GM23248 (cell line): Measurements from ENCODE around the gene PSMB8. TPM values are rescaled to one million over a fixed set of nuclear protein-coding genes. Genes with fewer than 3 reads are reported as not detected.
A peak's percentile ranks its signal among the peaks of the same experiment; 100 is the strongest.

Experiments
- DNase-seq: peaks from one replicate; pipeline ENCODE4 v3.0.0-alpha.2; 2015
- H2AFZ ChIP-seq: fragments of 200-600 bp; sonication (generic); 2 replicates; pipeline ENCODE4 v1.6.1; 2016; ENCODE audit warnings: antibody characterized with exemption
- H3F3A ChIP-seq: fragments of 200-600 bp; sonication (generic); 2 replicates; pipeline ENCODE4 v1.6.1; 2016; ENCODE audit warnings: mild to moderate bottlenecking, antibody characterized with exemption, mixed run types; ENCODE audit not compliant: insufficient read depth
- H3K27ac ChIP-seq: fragments of 200-600 bp; sonication (generic); 2 replicates; pipeline ENCODE4 v1.5.1; 2016; ENCODE audit warnings: mild to moderate bottlenecking
- H3K27me3 ChIP-seq: fragments of 200-600 bp; sonication (generic); replicated peaks from 2 replicates; pipeline ENCODE4 v1.6.1; 2016; ENCODE audit warnings: mild to moderate bottlenecking; ENCODE audit not compliant: insufficient read depth
- H3K36me3 ChIP-seq: fragments of 200-600 bp; sonication (generic); 2 replicates; pipeline ENCODE4 v1.6.1; 2016; ENCODE audit warnings: low read depth, mild to moderate bottlenecking
- H3K4me1 ChIP-seq: fragments of 200-600 bp; sonication (generic); 2 replicates; pipeline ENCODE4 v1.6.1; 2016; ENCODE audit warnings: mild to moderate bottlenecking; ENCODE audit not compliant: insufficient read depth
- H3K4me2 ChIP-seq: fragments of 200-600 bp; sonication (generic); one replicate; pipeline ENCODE4 v1.6.1; 2016; ENCODE audit warnings: mild to moderate bottlenecking; ENCODE audit not compliant: unreplicated experiment
- H3K4me3 ChIP-seq: fragments of 200-600 bp; sonication (generic); 2 replicates; pipeline ENCODE4 v1.5.1; 2016; ENCODE audit warnings: mild to moderate bottlenecking
- H3K79me2 ChIP-seq: fragments of 200-600 bp; sonication (generic); 2 replicates; pipeline ENCODE4 v1.6.1; 2016; ENCODE audit warnings: mild to moderate bottlenecking; ENCODE audit not compliant: insufficient read depth
- H3K9ac ChIP-seq: fragments of 200-600 bp; sonication (generic); 2 replicates; pipeline ENCODE4 v1.6.1; 2016; ENCODE audit warnings: mild to moderate bottlenecking
- H3K9me2 ChIP-seq: fragments of 200-600 bp; sonication (generic); 2 replicates; pipeline ENCODE4 v1.6.1; 2016; ENCODE audit warnings: mixed run types, mild to moderate bottlenecking, moderate library complexity; ENCODE audit not compliant: insufficient read depth
- H3K9me3 ChIP-seq: fragments of 200-600 bp; sonication (generic); one replicate; pipeline ENCODE4 v1.6.1; 2017; ENCODE audit warnings: low read depth
- H4K20me1 ChIP-seq: fragments of 200-600 bp; sonication (generic); 2 replicates; pipeline ENCODE4 v1.6.0; 2016; ENCODE audit not compliant: insufficient read depth
- EZH2 ChIP-seq: fragments of 200-600 bp; sonication (generic); IDR thresholded peaks from 2 replicates; pipeline ENCODE4 v1.6.1; 2018; ENCODE audit warnings: antibody characterized with exemption, mild to moderate bottlenecking; ENCODE audit not compliant: insufficient read depth, poor library complexity, severe bottlenecking
- EZH2phosphoT487 ChIP-seq: fragments of 200-600 bp; sonication (generic); IDR thresholded peaks from 2 replicates; pipeline ENCODE4 v1.6.1; 2018; ENCODE audit warnings: antibody characterized with exemption, moderate library complexity, mild to moderate bottlenecking, low read depth; ENCODE audit not compliant: insufficient read depth
- WGBS, 2 experiments: methylation state at CpG; one replicate each; pipeline ENCODE4 v1.1.6; 2015 to 2017; ENCODE audit warnings: low lambda C conversion rate in 2 of 2, low coverage in 1 of 2; ENCODE audit errors: missing lambda C conversion rate in 2 of 2; 5-methylcytosine and 5-hydroxymethylcytosine counted together
- in situ Hi-C: fragments of 300-500 bp; cut with MboI; formaldehyde crosslinking; loops from 2 replicates; pipeline ENCODE4 v1.15.0; 2020
- polyA plus RNA-seq: library from polyadenylated mRNA; unstranded; fragments of >200 nt; fragmentation: Nextera tagmentation; extraction: Ambion mirVana; gene quantifications from 2 replicates; pipeline ENCODE4 v1.2.1, GENCODE V29; 2016
- total RNA-seq: library from RNA; depleted of rRNA; stranded (reverse); fragments of >200 nt; shearing (Covaris generic); gene quantifications from 2 replicates; pipeline ENCODE4 v1.2.3, GENCODE V29; 2014

Gene PSMB8
- total and polyA plus RNA-seq, 2 experiments from 2014 or later: 27.2 to 33.5 TPM

DNA sequence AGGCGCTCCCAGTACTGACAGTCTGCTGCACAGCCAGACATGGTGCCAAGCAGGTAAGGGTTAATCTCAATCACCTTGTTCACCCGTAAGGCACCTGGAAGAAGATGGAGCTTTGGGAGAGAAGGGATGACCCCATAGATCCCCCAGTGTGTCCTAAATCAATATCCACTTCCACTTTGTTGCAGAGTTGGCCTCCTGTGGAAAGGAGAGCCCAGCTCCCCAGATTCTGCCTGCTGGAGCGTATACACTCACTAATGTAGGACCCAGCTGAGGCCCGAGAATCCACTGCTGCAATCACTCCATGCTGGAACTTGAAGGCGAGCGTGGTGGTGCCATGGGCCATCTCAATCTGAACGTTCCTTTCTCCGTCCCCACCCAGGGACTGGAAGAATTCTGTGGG lies 1.2 kb downstream of the PSMB8 start:
- H3K27ac ChIP-seq: no peak overlapping the region
- peak overlapping the region; percentile 98; the same call in 1 of the 2 replicates for H3K4me3 ChIP-seq
- H3K4me1 ChIP-seq: no peaks in the 10 kb centered on the region
- no peak for TF ChIP-seq EZH2phosphoT487
- no peak for TF ChIP-seq EZH2
- 85 to 92% methylated on average over 8 of the region's 8 CpGs for WGBS, 2 experiments
- peaks cover 17% of the 10 kb centered on the region for H3F3A ChIP-seq
- H2AFZ ChIP-seq: no peak overlapping the region
- H3K9ac ChIP-seq: peak overlapping the region; percentile 97; the same call in 1 of the 2 replicates
- H3K79me2 ChIP-seq: no peaks in the 10 kb centered on the region
- H3K9me2 ChIP-seq: no peaks in the 10 kb centered on the region
- in situ Hi-C loops: no loop called here
- 0 out of 2 replicates have a peak, but pooled peaks cover 9% of the 10 kb centered on the region for H3K36me3 ChIP-seq
- H3K27me3 ChIP-seq: no peaks in the 10 kb centered on the region
- DNase-seq: no peak
- H4K20me1 ChIP-seq: no peaks in the 10 kb centered on the region
- no peaks in the 10 kb centered on the region for H3K9me3 ChIP-seq
- H3K4me2 ChIP-seq: peak overlapping the region; percentile 93

DNA sequence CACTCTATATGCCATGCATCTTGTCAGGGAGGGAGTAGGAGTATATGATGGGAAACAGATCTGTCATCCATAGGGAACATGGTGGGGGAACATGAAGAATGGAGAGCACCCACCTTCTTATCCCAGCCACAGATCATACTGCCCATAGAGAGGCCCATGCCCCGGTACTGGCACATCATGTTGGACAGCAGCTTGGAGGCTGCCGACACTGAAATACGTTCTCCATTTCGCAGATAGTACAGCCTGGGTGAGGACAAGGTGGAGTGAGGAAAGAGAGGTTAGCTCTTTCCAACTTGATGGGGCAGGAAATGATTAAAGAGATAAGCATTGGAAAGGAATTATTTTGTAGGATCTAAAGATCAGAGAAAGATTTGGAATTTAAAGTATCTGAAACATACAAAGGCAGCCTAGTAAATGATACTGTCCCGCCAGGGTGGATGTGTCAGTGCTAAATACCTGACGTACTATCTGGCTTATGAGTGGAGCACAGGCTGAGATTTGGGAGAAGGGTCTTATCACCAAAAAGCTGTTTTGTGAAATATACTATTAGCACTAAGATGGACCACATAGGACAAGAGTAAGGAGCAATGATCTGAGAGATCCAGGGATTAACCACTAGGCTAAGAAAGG lies 1.7 kb downstream of the PSMB8 start:
- H3K9me3 ChIP-seq: no peaks in the 10 kb centered on the region
- H3K9me2 ChIP-seq: no peaks in the 10 kb centered on the region
- in situ Hi-C loops: no loop called here
- no peaks in the 10 kb centered on the region for H3K27me3 ChIP-seq
- H3K36me3 ChIP-seq: 0 out of 2 replicates have a peak, but pooled peaks cover 4% of the 10 kb centered on the region
- WGBS, 2 experiments: 93 to 96% methylated on average over 6 of the region's 6 CpGs
- H3K9ac ChIP-seq: no peak overlapping the region
- no peak overlapping the region for H3K27ac ChIP-seq
- DNase-seq: no peak
- H3K4me2 ChIP-seq: no peak overlapping the region
- TF ChIP-seq EZH2 (no peak), EZH2phosphoT487 (no peak)
- H4K20me1 ChIP-seq: no peaks in the 10 kb centered on the region
- peaks cover 4% of the 10 kb centered on the region; the same call in 1 of the 2 replicates for H3K4me1 ChIP-seq
- no peak overlapping the region for H2AFZ ChIP-seq
- no peak overlapping the region for H3K4me3 ChIP-seq
- peaks cover 17% of the 10 kb centered on the region for H3F3A ChIP-seq
- H3K79me2 ChIP-seq: 0 out of 2 replicates have a peak, but pooled peaks cover 4% of the 10 kb centered on the region

DNA sequence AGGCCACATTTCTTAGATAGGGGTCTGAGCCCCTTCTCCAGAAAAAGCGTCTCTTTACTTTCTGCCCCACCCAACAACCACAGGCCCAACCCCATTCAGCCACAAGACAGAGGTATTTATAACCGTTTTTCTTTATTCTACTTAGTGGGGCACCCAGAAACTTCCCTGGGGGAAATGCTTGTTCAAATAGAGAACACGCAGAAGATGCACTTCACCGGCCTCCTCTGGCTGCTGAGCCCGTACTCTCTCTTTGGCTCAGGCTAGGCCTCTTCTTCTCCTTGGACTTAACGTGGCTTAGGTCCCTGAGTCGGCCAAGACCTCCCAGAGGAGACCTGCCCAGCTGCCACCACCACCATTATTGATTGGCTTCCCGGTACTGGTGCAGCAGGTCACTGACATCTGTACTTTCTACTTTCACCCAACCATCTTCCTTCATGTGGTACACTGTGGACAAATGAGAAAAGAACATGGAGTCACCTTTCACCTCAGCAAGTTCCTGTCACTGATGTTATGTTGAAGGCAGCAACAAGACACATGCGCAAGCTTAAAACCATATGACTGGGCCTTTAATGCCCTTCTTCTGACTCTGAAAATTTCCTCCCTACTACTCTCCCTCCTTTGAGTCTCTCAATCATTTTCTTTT lies 3.1 kb downstream of the PSMB8 start:
- TF ChIP-seq EZH2phosphoT487 (no peak), EZH2 (no peak)
- no peak overlapping the region for H3K4me2 ChIP-seq
- H3K27ac ChIP-seq: no peak overlapping the region
- H3F3A ChIP-seq: peaks cover 17% of the 10 kb centered on the region
- no peaks in the 10 kb centered on the region for H3K36me3 ChIP-seq
- no peaks in the 10 kb centered on the region for H3K9me3 ChIP-seq
- in situ Hi-C loops: no loop called here
- H3K4me1 ChIP-seq: peaks cover 8% of the 10 kb centered on the region; the same call in 1 of the 2 replicates
- H3K4me3 ChIP-seq: no peak overlapping the region
- no peak overlapping the region for H3K9ac ChIP-seq
- no peaks in the 10 kb centered on the region for H3K9me2 ChIP-seq
- no peaks in the 10 kb centered on the region for H3K27me3 ChIP-seq
- WGBS, 2 experiments: 87 to 93% methylated on average over 9 of the region's 9 CpGs
- H2AFZ ChIP-seq: no peak overlapping the region
- H3K79me2 ChIP-seq: 0 out of 2 replicates have a peak, but pooled peaks cover 4% of the 10 kb centered on the region
- H4K20me1 ChIP-seq: no peaks in the 10 kb centered on the region
- DNase-seq: no peak

DNA sequence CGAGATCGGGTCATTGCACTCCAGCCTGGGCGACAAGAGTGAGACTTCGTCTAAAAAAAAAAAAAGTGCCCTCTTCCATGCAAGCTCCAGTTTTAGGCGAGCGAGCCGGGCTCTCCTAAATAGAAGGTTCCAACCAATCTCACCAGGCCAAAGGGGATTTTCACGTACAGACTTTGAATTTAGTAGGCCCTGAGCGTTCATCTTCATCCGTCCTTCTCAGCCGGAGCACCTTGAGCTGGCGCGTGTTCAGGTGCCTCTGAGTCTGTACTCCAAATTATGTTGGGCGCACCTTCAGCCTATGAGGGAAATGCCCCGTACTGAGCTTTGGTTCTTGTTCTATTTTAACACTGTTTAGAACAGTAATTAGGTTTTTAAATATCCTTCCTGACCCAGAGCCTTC lies 4.5 kb downstream of the PSMB8 start:
- no peaks in the 10 kb centered on the region for H3K36me3 ChIP-seq
- no peak overlapping the region; the same call in 1 of the 2 replicates for H3K9ac ChIP-seq
- H3K4me2 ChIP-seq: no peak overlapping the region
- no peak for DNase-seq
- H3K4me1 ChIP-seq: peaks cover 8% of the 10 kb centered on the region; the same call in 1 of the 2 replicates
- in situ Hi-C loops: no loop called here
- no peak overlapping the region for H2AFZ ChIP-seq
- no peaks in the 10 kb centered on the region for H3K9me3 ChIP-seq
- 84 to 89% methylated on average over 15 of the region's 15 CpGs for WGBS, 2 experiments
- no peaks in the 10 kb centered on the region for H4K20me1 ChIP-seq
- peaks cover 17% of the 10 kb centered on the region for H3F3A ChIP-seq
- TF ChIP-seq EZH2phosphoT487 (no peak), EZH2 (no peak)
- H3K9me2 ChIP-seq: no peaks in the 10 kb centered on the region
- H3K27ac ChIP-seq: peak overlapping the region; percentile 87; the same call in 1 of the 2 replicates
- no peaks in the 10 kb centered on the region for H3K27me3 ChIP-seq
- 0 out of 2 replicates have a peak, but pooled peaks cover 4% of the 10 kb centered on the region for H3K79me2 ChIP-seq
- H3K4me3 ChIP-seq: no peak overlapping the region
